PC-3 (cell line): ENCODE data around the gene CEACAM5.

Source experiments
- EZH2 ChIP-seq: fragments of 300-600 bp; sonication (generic); IDR thresholded peaks from one replicate; pipeline ENCODE4 v1.6.1; 2017; ENCODE audit warnings: antibody characterized with exemption, mild to moderate bottlenecking, low read length; ENCODE audit not compliant: unreplicated experiment
- TF ChIP-seq, protein P1 (sequence below): fragments of 300-600 bp; sonication (generic); conservative IDR thresholded peaks from 2 replicates; pipeline ENCODE4 v1.5.1; 2017; ENCODE audit warnings: antibody characterized with exemption, low read depth, mild to moderate bottlenecking, low read length

DNA sequence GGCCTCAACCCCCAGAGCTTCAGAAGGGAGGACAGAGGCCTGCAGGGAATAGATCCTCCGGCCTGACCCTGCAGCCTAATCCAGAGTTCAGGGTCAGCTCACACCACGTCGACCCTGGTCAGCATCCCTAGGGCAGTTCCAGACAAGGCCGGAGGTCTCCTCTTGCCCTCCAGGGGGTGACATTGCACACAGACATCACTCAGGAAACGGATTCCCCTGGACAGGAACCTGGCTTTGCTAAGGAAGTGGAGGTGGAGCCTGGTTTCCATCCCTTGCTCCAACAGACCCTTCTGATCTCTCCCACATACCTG lies 969 bp upstream of the CEACAM5 start:
- no peak for TF ChIP-seq EZH2
- TF ChIP-seq, protein P1, sequence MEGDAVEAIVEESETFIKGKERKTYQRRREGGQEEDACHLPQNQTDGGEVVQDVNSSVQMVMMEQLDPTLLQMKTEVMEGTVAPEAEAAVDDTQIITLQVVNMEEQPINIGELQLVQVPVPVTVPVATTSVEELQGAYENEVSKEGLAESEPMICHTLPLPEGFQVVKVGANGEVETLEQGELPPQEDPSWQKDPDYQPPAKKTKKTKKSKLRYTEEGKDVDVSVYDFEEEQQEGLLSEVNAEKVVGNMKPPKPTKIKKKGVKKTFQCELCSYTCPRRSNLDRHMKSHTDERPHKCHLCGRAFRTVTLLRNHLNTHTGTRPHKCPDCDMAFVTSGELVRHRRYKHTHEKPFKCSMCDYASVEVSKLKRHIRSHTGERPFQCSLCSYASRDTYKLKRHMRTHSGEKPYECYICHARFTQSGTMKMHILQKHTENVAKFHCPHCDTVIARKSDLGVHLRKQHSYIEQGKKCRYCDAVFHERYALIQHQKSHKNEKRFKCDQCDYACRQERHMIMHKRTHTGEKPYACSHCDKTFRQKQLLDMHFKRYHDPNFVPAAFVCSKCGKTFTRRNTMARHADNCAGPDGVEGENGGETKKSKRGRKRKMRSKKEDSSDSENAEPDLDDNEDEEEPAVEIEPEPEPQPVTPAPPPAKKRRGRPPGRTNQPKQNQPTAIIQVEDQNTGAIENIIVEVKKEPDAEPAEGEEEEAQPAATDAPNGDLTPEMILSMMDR = peak; percentile 24; the same call in 1 of the 2 replicates
